ENCODE measurements around the gene PTPRCAP.
"Not testable (repeated sequence)": the region's sequence is repeated elsewhere in the genome, so short reads cannot be mapped to it uniquely, and the experiment has no call there.

PTPRCAP gene

GRCh38 chr11:67437082-67437808 lies at the start of gene PTPRCAP:
Gene PTPRCAP (minus strand): TSS chr11:67437682. CDS start chr11:67437619, 63 bp downstream.
- Histone ChIP-seq H3K36me3 (ENCODE audit: insufficient read depth, low read length) (peaks cover 16% of the 10 kb centered on the region; the same call in 1 of the 2 replicates), H3K9ac (ENCODE audit: insufficient read length) (no peak within 1 kb of the TSS), H3K9me3 (ENCODE audit: low read depth, low read length) (no peaks in the 10 kb centered on the region), H3K27ac (peak within 1 kb of the TSS; percentile 57; the same call in 1 of the 2 replicates), H3K4me3 (peak within 1 kb of the TSS; percentile 45)
- TF ChIP-seq FOXP2 (optimal IDR thresholded peaks at IDR 0.05; ENCODE audit: control extremely low read depth, extremely low read length, insufficient read depth), result no peak
- TF ChIP-seq EZH2 (IDR thresholded peaks at IDR 0.05), result no peak
- 0 out of 2 replicates have a peak, but pooled peaks have one; percentile 19 for TF ChIP-seq POLR2AphosphoS5 (IDR thresholded peaks at IDR 0.05; ENCODE audit: borderline replicate concordance, low read depth, low read length)
- no peak for DNase-seq (ENCODE audit: low read depth, low spot score)

- peaks cover 9% of the 10 kb centered on the region; the same call in 1 of the 2 replicates for H3K36me3 ChIP-seq (ENCODE audit: insufficient read depth, low read length)
- no peak overlapping the region for H3K4me3 ChIP-seq
- no peak overlapping the region for H3K27ac ChIP-seq
Measured at GRCh38 chr11:67486481-67487195, 49.2 kb upstream of the PTPRCAP start.

GRCh38 chr11:67485873-67486361 lies 48.4 kb upstream of the PTPRCAP start:
- not testable (repeated sequence) for H3K36me3 ChIP-seq (ENCODE audit: insufficient read depth, low read length); H3K9me3 ChIP-seq (ENCODE audit: low read depth, low read length); DNase-seq (ENCODE audit: low read depth, low spot score); H3K27ac ChIP-seq; H3K9ac ChIP-seq (ENCODE audit: insufficient read length); H3K4me3 ChIP-seq

More at GRCh38 chr11:67486481-67487195, 49.2 kb upstream of the PTPRCAP start:
- Histone ChIP-seq H3K9ac (ENCODE audit: insufficient read length) (no peak overlapping the region), H3K9me3 (ENCODE audit: low read depth, low read length) (no peaks in the 10 kb centered on the region)
- DNase-seq (ENCODE audit: low read depth, low spot score), result no peak
- TF ChIP-seq EZH2 (IDR thresholded peaks at IDR 0.05) (no peak), POLR2AphosphoS5 (IDR thresholded peaks at IDR 0.05; ENCODE audit: borderline replicate concordance, low read depth, low read length) (no peak), FOXP2 (optimal IDR thresholded peaks at IDR 0.05; ENCODE audit: control extremely low read depth, extremely low read length, insufficient read depth) (no peak)

GRCh38 chr11:67484847-67485311 lies 47.4 kb upstream of the PTPRCAP start:
- Histone ChIP-seq H3K36me3 (ENCODE audit: insufficient read depth, low read length) (peaks cover 3% of the 10 kb centered on the region; the same call in 1 of the 2 replicates), H3K9me3 (ENCODE audit: low read depth, low read length) (no peaks in the 10 kb centered on the region), H3K9ac (ENCODE audit: insufficient read length) (no peak overlapping the region), H3K27ac (no peak overlapping the region), H3K4me3 (no peak overlapping the region)
- TF ChIP-seq POLR2AphosphoS5 (IDR thresholded peaks at IDR 0.05; ENCODE audit: borderline replicate concordance, low read depth, low read length) (no peak), EZH2 (IDR thresholded peaks at IDR 0.05) (no peak)
- DNase-seq (ENCODE audit: low read depth, low spot score), result no peak

- Histone ChIP-seq H3K36me3 (ENCODE audit: insufficient read depth, low read length) (peaks cover 3% of the 10 kb centered on the region; the same call in 1 of the 2 replicates), H3K9me3 (ENCODE audit: low read depth, low read length) (no peaks in the 10 kb centered on the region), H3K27ac (peak overlapping the region; percentile 15; the same call in 1 of the 2 replicates), H3K4me3 (peak overlapping the region; percentile 89), H3K9ac (ENCODE audit: insufficient read length) (peak overlapping the region; percentile 73)
- TF ChIP-seq EZH2 (IDR thresholded peaks at IDR 0.05) (no peak), POLR2AphosphoS5 (IDR thresholded peaks at IDR 0.05; ENCODE audit: borderline replicate concordance, low read depth, low read length) (no peak)
- DNase-seq (ENCODE audit: low read depth, low spot score), result no peak
Measured at GRCh38 chr11:67483831-67484665, 46.6 kb upstream of the PTPRCAP start.

- H3K9ac ChIP-seq (ENCODE audit: insufficient read length), result peak within 1 kb of the TSS; percentile 73
- DNase-seq (ENCODE audit: low read depth, low spot score), result peak; percentile 93
- peak within 1 kb of the TSS; percentile 89 for H3K4me3 ChIP-seq
- peak within 1 kb of the TSS; percentile 67 for H3K27ac ChIP-seq
- no peaks in the 10 kb centered on the region for H3K9me3 ChIP-seq (ENCODE audit: low read depth, low read length)
- peaks cover 3% of the 10 kb centered on the region; the same call in 1 of the 2 replicates for H3K36me3 ChIP-seq (ENCODE audit: insufficient read depth, low read length)
- TF ChIP-seq FOXP2 (optimal IDR thresholded peaks at IDR 0.05; ENCODE audit: control extremely low read depth, extremely low read length, insufficient read depth), result peak; percentile 77
- TF ChIP-seq POLR2AphosphoS5 (IDR thresholded peaks at IDR 0.05; ENCODE audit: borderline replicate concordance, low read depth, low read length), result peak; percentile 56
- TF ChIP-seq EZH2 (IDR thresholded peaks at IDR 0.05), result no peak
Measured at GRCh38 chr11:67482827-67483798, 45.6 kb upstream of the PTPRCAP start, which contains the start of gene AIP. Gene AIP (plus strand): TSS chr11:67483026. CDS start chr11:67483159, 133 bp downstream.

GRCh38 chr11:67482275-67482826 lies 44.9 kb upstream of the PTPRCAP start:
- no peaks in the 10 kb centered on the region for H3K9me3 ChIP-seq (ENCODE audit: low read depth, low read length)
- DNase-seq (ENCODE audit: low read depth, low spot score), result no peak

GRCh38 chr11:67477344-67478050 lies 40.0 kb upstream of the PTPRCAP start:
- not testable (repeated sequence) for H3K4me3 ChIP-seq; H3K9ac ChIP-seq (ENCODE audit: insufficient read length); H3K9me3 ChIP-seq (ENCODE audit: low read depth, low read length); H3K36me3 ChIP-seq (ENCODE audit: insufficient read depth, low read length); H3K27ac ChIP-seq; DNase-seq (ENCODE audit: low read depth, low spot score)

More at GRCh38 chr11:67482275-67482826, 44.9 kb upstream of the PTPRCAP start:
- no peak for TF ChIP-seq FOXP2 (optimal IDR thresholded peaks at IDR 0.05; ENCODE audit: control extremely low read depth, extremely low read length, insufficient read depth)
- TF ChIP-seq POLR2AphosphoS5 (IDR thresholded peaks at IDR 0.05; ENCODE audit: borderline replicate concordance, low read depth, low read length), result no peak
- Histone ChIP-seq H3K9ac (ENCODE audit: insufficient read length) (peak overlapping the region; percentile 73), H3K27ac (no peak overlapping the region), H3K36me3 (ENCODE audit: insufficient read depth, low read length) (no peaks in the 10 kb centered on the region; the same call in 1 of the 2 replicates), H3K4me3 (peak overlapping the region; percentile 89)

- not testable (repeated sequence) for DNase-seq (ENCODE audit: low read depth, low spot score); H3K36me3 ChIP-seq (ENCODE audit: insufficient read depth, low read length); H3K4me3 ChIP-seq; H3K27ac ChIP-seq; H3K9ac ChIP-seq (ENCODE audit: insufficient read length); H3K9me3 ChIP-seq (ENCODE audit: low read depth, low read length)
Measured at GRCh38 chr11:67476692-67477091, 39.2 kb upstream of the PTPRCAP start.

All from SK-N-MC (cell line).